ENCODE measurements around the gene TP53AIP1. TPM values are rescaled to one million over a fixed set of nuclear protein-coding genes. Genes with fewer than 3 reads are reported as not detected.

The TP53AIP1 gene
- total and polyA plus RNA-seq, 2 of the 8 experiments (the other 6 are each of a cell fraction or from before 2014, with no cell fraction given): 0.03 TPM; not detected in 1

DNA sequence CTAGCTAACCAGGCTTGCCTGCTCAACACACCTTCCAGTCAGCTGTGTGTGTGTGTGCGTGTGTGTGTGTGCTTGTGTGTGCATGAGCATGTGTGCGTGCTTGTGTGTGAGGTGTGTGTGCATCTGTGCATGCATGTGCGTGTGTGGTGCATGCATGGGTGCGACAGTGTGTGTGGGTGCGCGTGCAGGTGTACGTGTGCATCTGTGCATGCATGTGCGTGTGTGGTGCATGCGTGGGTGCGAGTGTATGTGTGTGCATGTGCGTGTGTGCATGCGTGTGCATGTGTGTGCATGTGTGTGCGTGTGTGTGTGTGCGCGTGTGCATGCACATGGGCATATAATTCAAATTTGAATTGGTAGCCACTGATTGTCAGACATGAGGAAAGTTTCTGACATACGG lies 10.5 kb upstream of the TP53AIP1 start:
- Histone ChIP-seq H3K56ac (replicated peaks; ENCODE audit: insufficient read length, low read depth, low read length) (no peak overlapping the region), H4K91ac (replicated peaks; ENCODE audit: insufficient read length, low read length) (no peak overlapping the region), H3K23me2 (ENCODE audit: low read depth, low read length) (no peaks in the 10 kb centered on the region), H4K8ac (ENCODE audit: extremely low read depth, insufficient read depth, low read length) (no peak overlapping the region), H3K4me1 (replicated peaks in 1 of 4; ENCODE audit: control insufficient read depth in 3 of 4, insufficient read depth in 4 of 4, low read length in 3 of 4) (no peaks in the 10 kb centered on the region), H3K18ac (ENCODE audit: extremely low read depth, low read length) (no peak overlapping the region), H2BK12ac (ENCODE audit: low read depth, low read length) (0 out of 2 replicates have a peak overlapping the region, but pooled peaks have one; percentile 88), H3K4me3 (ENCODE audit: extremely low read depth in 1 of 4, insufficient read depth in 2 of 4, low read depth in 3 of 4, low read length in 4 of 4) (no peak overlapping the region), H3K27ac (ENCODE audit: low read depth, low read length) (no peak overlapping the region), H2BK120ac (replicated peaks; ENCODE audit: low read depth, low read length) (no peak overlapping the region), H3K4me2 (ENCODE audit: insufficient read depth in 1 of 2, low read depth in 2 of 2, low read length in 2 of 2) (no peak overlapping the region), H3K23ac (ENCODE audit: insufficient read length) (no peak overlapping the region), H3K4ac (replicated peaks; ENCODE audit: insufficient read length, low read depth, low read length) (no peak overlapping the region), H2BK20ac (ENCODE audit: low read length) (no peak overlapping the region), H3K36me3 (ENCODE audit: control insufficient read depth in 2 of 4, insufficient read depth in 4 of 4, low read length in 3 of 4) (no peaks in the 10 kb centered on the region), H3K9ac (replicated peaks in 1 of 4; ENCODE audit: extremely low read depth in 1 of 4, low read depth in 3 of 4, low read length in 3 of 4) (no peak overlapping the region; a peak in 1 of 7 replicates), H4K5ac (ENCODE audit: insufficient read length, low read depth, low read length) (no peak overlapping the region), H4K20me1 (replicated peaks in 1 of 2; ENCODE audit: control insufficient read depth in 1 of 2, insufficient read depth in 2 of 2, low read length in 2 of 2) (peaks cover 0 to 2% of the 10 kb centered on the region in 2 experiments), H3K14ac (ENCODE audit: insufficient read length) (no peak overlapping the region), H3K79me2 (ENCODE audit: control insufficient read depth in 1 of 2, insufficient read depth in 2 of 2, low read length in 2 of 2) (no peaks in the 10 kb centered on the region; a peak in 1 of 4 replicates), H2BK15ac (ENCODE audit: low read length) (no peak overlapping the region), H2AK5ac (ENCODE audit: low read depth, low read length) (no peak overlapping the region), H3K79me1 (ENCODE audit: low read depth, low read length) (no peaks in the 10 kb centered on the region), H3K27me3 (replicated peaks in 1 of 4; ENCODE audit: control insufficient read depth in 3 of 4, extremely low read depth in 1 of 4, insufficient read depth in 3 of 4, low read length in 3 of 4) (peaks cover 0 to 2% (median 0%) of the 10 kb centered on the region in 4 experiments; a peak in 2 of 7 replicates), H2AFZ (ENCODE audit: low read length) (no peak overlapping the region), H2BK5ac (ENCODE audit: low read depth, low read length) (peak overlapping the region; percentile 28), H3K9me3 (ENCODE audit: insufficient read depth in 2 of 2, low read depth in 1 of 2, low read length in 1 of 2) (no peaks in the 10 kb centered on the region)
- FAIRE-seq: no peak
- ChIA-PET POLR2A (ENCODE audit: partially characterized antibody) (interaction anchor here (1.5 kb wide), 1 partner anchor 13 kb away, joined by 3 read pairs; no protein-coding TSS in a partner anchor), CTCF (ENCODE audit: partially characterized antibody) (interaction anchor here (2.0 to 20.6 kb wide), 3 partner anchors 15 to 71 kb away, joined by 5 to 473 read pairs (median 215); partner anchors contain the start of genes KCNJ5 and TP53AIP1)
- no peak for TF ChIP-seq CBX5 (IDR thresholded peaks at IDR 0.05; ENCODE audit: low read depth, low read length)
- TF ChIP-seq NRF1 (IDR thresholded peaks at IDR 0.05; ENCODE audit: low read depth, low read length): no peak
- no peak for TF ChIP-seq GABPA (IDR thresholded peaks at IDR 0.05; ENCODE audit: borderline replicate concordance, insufficient read depth, low read length)
- no peak for TF ChIP-seq RFX5 (IDR thresholded peaks at IDR 0.05; ENCODE audit: borderline replicate concordance, low read depth, low read length)
- no peak for TF ChIP-seq FOSL1 (IDR thresholded peaks at IDR 0.05; ENCODE audit: insufficient read depth, low read depth, low read length)
- TF ChIP-seq CHD2 (IDR thresholded peaks at IDR 0.05; ENCODE audit: low read length): no peak
- no peak for TF ChIP-seq HDAC6 (IDR thresholded peaks at IDR 0.05; ENCODE audit: low read depth, low read length)
- no peak for TF ChIP-seq KDM5A (IDR thresholded peaks at IDR 0.05; ENCODE audit: low read length)
- no peak for DNase-seq (ENCODE audit: low read depth in 1 of 2, low spot score in 2 of 2)
- 88% methylated on average over 16 of the region's 16 CpGs; no CpG with 5 or more reads in 1 of the 2 experiments for WGBS, 2 experiments (ENCODE audit: extremely low coverage in 1 of 2, insufficient coverage in 1 of 2, insufficient read length in 1 of 2, insufficient replicate concordance in 2 of 2, low coverage in 1 of 2, low lambda C conversion rate in 2 of 2, missing lambda C conversion rate in 1 of 2)

All from H1 (cell line).